Naive thymus-derived CD8-positive, alpha-beta T cell (primary cell): Measurements from ENCODE around the gene WDR7. TPM values are rescaled to one million over a fixed set of nuclear protein-coding genes. Genes with fewer than 3 reads are reported as not detected.

Experiments
- polyA plus RNA-seq, 3 donors: library from polyadenylated mRNA; unstranded; fragments of 300-500 nt; fragmentation: Illumina TruSeq; gene quantifications; one replicate each; pipeline ENCODE4 v1.2.3, GENCODE V29; 2021
- total RNA-seq, 8 experiments: library from RNA in 2 of 8; stranded (reverse) in 2 of 8; gene quantifications; one replicate each; pipeline ENCODE4 v1.2.3 and lab custom pipeline; 2021 to 2026

The WDR7 gene
- total and polyA plus RNA-seq, 5 experiments from 2014 or later = 17.8 to 42.7 (median 27.1) TPM

Other genes with a start within 250 kb of the WDR7 start
- 10 to 100 TPM; 45.6 to 48.1 TPM for gene TXNL1, start 12.8 kb upstream of the WDR7 start, total RNA-seq
- 10 to 100 TPM; 48.1 to 50.3 (median 49.1) TPM for gene TXNL1, start 12.8 kb upstream of the WDR7 start, polyA plus RNA-seq